Dermis microvascular lymphatic vessel endothelial cell (primary cell): ENCODE results near the gene OPALIN. TPM values are rescaled to one million over a fixed set of nuclear protein-coding genes. Genes with fewer than 3 reads are reported as not detected.
"Not testable (repeated sequence)": the region's sequence is repeated elsewhere in the genome, so short reads cannot be mapped to it uniquely, and the experiment has no call there.

ENCODE experiments used
- DNase-seq, 2 donors: peaks; one replicate each; pipeline versions ENCODE4 v3.0.0 to v3.0.0-alpha.2; 2010; ENCODE audit warnings: low read depth in 2 of 2
- total RNA-seq: library from RNA; depleted of rRNA; stranded (reverse); fragments of >200 nt; gene quantifications from 2 replicates; pipeline ENCODE4 v1.2.1, GENCODE V29; 2014

OPALIN gene
- total RNA-seq, 1 donor from 2014 or later = not detected

DNA sequence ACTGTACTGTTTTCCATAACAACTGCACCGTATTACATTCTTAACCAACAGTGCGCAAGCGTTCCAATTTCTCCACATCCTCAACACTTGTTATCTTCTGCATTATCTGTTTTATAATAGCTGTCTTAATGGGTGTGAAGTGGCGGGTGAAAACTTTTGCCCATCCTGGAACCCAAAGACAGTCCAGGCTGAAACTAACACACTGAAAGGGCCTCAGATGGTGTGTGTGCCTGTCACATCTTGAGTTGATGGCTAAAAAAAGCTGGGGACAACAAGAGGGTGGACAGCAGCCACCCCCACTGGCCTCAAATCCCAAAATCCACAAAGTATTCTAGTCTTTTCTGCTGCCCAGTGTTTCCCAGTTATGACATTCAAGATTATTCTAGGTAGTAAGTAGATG is 19.4 kb downstream of the OPALIN start:
- DNase-seq = no peak

DNA sequence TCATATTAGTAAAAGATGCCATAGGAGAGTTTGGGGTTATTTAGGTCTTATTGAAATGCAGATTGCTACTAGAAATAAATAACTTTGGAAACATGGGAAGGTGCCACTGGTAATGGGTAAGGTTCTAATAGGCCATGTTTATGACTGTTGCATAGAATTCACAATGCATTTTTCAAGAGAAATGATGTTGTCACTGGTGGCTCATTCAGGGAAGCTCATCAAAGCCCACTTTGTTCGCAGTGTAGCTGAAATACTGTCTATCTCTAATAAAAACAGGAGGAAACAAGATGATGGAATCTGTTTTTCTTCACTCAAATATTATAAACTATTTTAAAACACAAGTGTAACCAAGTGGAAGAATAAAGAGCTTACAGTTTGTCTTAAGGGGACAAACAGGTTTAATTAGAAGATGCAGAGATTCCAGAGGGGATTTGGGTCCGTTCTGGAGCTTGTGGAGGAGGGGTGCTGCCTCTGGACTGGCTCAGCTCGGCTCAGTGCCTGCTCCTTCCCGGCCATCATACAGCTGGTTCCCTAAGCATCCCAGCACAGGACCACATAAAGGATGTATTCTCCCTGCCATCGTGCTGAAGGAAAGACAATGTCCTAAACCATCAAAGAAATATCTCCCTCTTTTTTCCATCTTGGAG is 20.4 kb downstream of the OPALIN start:
- DNase-seq = no peak

DNA sequence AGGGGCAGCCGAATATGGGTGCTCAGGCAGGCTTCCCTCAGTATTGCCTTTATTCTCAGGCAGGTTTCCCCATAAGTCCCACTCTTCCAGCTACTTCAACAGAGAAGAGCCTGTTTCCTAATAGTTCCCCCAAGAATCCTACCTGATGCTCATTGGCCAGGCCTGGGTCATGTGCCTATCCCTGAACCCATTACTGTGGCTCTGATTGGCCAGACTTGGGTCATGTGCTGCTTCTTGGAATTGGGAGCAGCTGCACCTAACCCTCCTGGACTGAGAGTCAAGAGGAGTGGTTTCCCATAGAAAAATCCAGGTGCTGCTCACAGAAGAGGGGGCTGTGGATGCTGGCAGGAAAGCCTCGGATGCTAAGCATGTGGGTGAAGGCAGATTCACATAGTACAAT is 21.7 kb downstream of the OPALIN start:
- no peak for DNase-seq

DNA sequence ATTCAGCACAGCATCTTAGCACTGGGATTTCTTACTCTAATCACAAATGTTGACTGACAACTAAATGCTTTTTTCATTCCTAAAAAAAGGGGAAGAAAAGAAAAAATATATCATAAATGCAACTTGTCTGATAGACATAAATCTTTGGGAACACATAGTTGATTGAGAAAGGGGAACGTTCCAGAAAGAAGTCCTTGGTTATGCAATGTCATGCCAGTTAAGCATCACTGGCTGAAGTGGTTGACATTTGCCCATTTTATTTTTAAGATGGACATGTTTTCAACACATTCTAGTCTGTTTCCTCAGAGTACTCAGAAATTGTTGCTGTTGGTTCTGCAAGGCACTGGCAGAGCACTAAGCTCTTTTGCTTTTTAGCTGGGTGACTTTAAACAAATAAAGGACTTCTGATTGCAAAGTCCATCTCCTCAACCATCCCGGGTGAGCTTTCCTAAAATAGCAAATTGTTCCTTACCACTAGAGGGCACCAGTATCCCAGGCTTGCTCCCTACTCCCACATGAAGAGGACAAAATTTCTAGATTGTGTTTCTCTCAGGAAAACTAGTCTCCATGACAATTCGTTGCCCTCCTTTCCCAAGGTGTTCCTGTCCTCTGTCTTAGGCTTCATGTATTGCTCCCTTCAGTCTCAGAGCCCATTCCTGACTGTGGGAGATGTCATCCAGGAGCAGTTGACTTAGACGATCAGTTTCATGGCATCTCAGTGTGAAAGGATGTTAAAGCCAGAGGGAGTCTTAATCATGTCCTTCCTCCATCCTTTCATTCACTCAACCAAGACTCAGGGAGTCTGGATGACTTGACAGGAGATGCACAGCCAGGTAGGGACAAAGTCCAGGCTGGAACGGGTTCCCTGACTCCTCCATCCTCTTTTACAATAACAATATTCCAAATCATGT is 23.9 kb downstream of the OPALIN start:
- DNase-seq = peak; percentile 5 to 40

DNA sequence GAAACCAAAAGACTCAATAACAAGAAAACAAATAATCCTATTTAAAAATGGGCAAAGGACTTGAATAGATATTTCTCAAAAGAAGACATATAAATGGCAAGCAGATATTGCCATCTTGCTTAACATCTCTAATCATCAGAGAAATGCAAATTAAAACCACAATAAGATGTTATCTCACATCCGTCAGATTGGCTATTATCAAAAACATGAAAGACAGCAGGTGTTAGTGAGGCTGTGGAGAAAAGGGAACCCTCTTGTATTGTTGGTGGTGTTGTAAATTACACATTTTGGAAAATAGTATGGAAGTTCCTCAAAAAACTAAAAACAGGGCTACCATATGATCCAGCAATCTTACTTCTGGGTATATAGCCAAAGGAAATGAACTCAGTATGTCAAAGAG is 25.7 kb downstream of the OPALIN start:
- DNase-seq = no peak

DNA sequence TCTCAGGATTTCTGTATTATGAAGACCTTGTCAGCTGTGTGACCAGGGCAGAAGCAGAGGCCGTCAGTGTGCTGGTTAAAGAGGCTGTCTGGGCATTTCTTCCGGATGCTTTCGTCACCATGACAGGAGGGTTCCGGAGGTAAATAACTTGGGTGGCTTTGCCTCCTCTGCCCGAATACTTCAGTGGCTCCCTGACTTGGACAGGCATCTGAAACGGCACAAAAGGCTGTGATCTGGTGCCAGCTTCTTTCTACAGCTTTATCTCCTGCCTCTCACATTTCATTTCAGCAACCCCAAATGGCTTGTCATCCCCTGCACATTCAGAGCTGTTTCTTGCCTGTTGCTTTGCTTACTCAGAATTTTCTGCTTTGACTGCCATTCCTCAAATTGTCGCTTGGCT is 31.3 kb downstream of the OPALIN start:
- DNase-seq = no peak

DNA sequence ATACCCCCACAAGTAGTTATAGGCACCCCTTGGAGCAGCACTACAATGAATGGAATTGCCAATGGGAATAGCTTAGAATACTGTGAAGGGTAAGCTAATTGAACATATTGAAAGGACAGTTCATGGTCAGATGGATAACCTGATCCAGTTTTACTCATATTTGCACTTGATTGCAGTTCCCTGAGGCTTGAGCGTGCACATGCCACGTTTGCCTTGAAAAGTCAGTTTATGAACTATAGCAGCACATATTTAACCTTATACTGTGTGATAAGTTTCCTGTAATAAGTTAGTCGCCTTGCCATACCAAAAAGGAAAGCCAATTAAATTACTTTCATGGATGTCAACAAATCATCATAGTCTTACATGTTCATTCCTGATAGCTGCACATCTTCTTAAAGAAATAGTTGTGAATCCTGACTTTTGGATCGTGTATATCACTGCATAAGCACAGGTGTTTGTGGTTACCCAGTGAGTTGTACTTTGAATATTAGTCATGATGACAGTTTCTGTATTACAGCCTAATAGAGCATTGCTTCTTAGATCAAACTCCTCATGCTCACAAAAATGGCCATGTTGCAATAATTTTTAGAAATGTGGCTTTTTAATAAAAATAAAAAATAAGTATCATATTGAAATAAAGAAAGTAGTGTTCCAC is 33.0 kb downstream of the OPALIN start:
- no peak for DNase-seq

DNA sequence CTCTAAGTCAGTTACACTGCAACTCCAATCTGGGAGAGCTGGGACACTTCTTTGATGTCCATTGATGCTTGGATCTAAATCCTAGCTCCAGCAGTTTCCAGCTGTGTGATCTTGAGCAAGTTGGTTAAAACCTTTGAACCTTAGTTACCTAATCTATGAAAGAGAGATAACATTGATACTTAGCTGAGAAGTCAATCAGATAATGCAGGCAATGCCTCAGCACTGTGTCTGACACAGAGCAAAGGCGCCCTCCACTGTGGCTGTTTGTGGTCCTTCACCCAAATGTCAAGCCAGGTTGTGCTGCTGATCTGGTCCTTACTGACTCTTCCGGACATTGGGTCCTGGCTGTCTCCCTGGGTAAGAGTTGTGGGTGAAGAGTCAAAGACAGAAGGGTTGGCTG is 34.4 kb downstream of the OPALIN start:
- DNase-seq = no peak

DNA sequence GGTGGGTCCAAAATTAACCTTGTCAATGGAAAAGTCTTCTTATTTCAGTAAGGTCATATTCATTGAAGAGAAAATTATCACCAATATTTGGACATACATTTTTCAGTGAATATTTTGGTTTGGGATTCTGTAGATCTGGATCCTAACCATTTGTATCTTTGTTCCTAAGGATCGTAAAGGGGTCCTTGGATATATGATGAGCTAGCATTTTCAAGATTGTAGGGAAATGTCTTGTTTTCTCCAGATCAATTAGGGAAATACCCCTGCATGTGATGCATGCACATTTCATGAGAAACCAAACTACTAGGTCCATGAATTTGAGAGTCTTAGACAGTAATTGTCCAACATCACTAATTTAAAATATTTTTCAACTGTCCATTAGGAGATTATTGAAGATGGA is 36.5 kb downstream of the OPALIN start:
- DNase-seq = no peak

DNA sequence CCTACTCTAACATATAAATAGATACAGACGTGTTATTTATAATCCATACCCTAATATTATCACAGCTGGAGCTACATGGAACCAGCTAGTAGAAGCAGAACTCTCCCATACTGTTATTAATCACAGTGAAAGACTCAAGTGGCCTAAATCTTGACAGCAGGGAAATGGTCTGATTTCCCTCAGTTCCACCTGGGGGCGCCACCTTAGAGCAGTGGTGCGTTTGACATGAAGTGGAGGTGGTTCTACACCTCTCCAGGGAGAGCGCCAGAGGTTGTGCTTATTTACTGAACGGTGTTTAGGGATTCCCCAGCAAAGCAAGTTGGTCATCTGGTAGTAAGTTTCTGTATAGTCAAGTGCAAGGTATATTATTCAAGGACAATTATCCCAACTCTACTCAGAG is 37.0 kb downstream of the OPALIN start:
- DNase-seq = no peak

DNA sequence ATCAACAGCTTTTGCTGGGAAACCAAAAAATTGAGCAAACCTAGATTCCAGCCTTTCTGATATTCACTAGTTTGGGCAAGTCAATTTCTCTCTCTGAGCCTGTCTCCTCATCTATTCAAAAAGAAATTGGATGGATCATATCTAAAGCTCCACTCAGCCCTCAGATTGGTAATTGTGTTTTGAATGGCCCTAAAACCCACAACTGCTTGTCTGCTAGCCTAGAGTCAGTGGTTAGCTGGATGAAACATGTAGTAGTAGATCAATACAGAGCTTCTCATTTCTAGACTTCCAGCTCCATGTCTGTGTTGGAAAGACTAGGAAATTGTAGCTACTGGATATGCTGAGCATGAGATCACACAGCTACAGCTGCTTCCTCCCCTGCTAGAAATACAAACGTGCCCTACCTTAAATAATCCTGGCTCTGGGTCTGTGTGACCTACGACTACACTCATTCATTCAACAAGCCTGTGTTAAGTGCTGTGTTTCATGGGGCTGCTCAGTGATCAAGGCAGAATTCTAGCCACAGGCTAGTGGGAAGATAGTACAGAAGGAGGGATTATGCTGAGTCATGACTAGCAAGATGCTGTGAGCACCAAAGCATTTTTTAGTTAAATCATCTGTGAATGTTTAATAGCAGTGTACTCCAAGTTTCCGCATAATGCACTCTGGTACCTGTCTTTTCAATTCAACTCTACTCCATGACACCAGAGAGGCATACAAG is 38.9 kb downstream of the OPALIN start:
- DNase-seq = peak in 1 of 2 donors; percentile 6

DNA sequence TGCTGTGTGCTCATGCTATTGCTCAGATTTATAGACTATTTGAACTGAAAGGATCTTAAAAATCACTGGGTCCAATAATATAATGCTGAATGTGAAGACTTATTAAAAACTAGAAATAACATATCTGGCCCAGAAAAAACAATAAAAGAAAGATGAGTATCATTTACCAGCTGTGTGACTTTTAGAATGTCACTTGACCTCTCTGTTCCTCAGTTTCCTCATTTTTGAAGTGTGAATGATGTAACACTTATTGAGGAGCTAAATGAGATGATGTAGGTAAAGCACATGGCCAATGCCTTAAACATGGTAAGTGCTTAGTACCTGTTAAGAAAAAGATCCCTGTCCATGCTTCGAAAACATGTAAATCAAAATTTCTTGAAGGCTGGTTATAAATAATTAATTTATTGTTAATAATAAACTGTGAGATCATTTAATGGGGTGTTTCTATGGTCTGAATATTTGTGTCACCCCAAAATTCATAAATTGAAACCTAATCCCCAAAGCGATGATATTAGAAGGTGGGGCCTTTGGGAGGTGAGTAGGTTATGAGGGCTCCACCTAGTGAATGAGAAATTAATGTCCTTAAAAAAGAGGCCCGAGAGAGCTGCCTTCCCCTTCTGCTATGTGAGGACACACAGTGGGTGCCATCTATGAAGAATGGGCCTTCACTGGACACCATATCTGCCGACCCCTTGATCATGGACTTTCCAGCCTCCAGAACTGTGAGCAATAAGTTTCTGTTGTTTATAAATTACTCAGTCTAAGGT is 41.6 kb downstream of the OPALIN start:
- DNase-seq = no peak

DNA sequence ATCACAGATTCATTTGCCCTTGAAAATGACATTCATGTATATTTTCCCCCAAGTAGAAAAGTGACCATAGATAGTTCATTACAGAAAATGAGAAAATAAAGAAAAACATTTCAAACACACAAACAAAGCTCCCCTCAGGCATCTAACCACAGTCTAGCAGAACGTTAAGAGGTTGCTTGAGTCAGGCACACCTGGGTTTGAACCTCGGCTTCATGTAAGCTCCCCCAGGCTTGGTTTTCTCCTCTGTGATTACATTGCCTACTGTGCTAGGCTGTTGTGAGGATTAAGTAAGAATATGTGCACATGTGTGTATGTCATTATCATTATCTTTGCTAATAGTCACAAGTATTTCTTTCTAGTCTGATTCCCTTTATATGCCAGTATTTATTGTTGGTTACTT is 45.5 kb downstream of the OPALIN start:
- no peak for DNase-seq

DNA sequence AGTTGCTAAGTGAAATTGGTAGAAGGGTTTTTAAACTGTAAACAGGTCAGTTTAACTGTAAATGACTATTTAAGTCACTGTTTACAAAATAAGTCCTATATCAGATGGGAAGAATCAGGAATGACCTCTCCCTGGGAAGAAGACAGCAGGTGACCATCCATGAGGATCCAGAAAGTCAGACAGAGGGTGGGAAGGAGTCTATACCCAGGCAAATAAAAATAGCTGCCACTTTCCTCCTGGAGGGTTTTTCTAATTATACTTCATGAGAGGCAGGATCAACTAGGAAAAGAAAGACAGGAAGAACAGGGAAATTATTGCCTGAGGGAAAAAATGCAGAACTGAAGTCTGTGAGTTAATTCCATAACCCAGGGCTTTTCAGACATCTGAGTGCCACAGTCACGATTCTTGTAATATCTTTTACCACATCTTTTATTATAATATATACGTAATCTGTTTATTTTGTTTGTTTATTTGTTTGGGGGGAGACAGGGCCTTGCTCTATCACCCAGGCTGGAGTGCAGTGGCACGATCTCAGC is 47.6 kb downstream of the OPALIN start:
- DNase-seq = no peak

DNA sequence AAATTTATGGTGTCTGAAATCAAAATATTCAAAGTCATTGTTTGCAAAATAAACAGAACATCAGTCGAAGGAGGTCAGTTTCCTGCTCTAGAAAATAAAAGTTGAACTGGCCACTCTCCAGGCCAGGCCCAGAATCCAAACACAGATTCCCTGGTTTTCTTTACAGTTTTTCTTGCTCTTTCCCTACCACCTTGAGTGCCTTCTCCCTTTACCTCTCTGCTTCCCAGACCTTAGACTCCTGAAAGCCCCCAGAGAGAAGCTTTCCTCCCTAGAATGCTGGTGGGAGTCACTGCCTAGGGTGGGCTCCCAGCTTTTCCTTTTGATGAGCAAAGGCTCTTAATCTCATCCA is 48.5 kb downstream of the OPALIN start:
- no peak for DNase-seq

DNA sequence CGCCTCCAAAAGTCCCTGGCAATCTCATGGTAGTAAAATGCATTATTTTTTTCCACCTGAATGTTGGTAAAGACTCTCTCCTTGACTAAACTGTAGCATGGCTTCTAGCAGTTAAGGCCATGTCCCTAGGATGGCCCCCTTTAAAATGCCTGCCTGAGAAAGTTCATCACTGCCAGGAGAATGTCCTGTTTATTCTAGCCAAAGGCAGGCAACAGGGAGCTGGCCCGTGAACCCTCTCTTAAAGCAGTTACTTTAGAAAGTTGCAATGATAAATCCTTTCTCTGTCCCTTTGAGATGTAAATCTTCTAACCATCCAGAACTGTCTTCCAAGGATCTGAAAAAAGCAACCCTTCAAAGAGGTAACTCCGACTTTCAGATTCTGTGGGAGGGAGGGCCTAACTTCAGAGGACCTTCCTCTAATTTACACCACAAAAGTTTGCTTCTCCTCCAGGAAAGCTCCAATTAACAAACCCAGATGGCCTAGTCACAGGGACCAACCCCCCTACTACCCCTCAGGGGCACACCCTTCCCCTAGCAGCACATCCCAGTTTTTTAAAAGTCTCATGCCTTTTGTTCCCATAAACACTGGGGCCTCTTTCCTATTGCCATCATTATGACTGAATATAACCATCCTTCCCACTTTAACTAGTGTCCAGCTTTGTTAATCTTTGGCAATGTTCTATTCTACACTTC is 49.0 kb downstream of the OPALIN start:
- DNase-seq = no peak

DNA sequence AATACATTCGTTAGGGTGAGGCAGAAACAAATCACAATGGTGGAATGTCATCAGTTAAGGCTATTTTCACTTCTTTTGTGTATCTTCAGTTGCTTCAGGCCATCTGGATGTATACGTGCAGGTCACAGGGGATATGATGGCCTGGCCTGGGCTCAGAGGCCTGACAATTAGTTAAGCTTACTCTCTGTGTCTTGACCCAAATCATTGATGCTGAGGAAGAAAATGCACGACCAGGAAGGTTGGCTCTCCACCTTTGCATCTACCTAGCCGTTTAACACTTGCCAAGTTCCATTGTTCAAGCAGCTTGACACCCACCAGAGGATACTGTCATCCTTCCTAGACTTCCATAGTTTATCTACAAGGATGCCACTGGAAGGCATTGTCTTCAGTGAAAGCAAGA is 49.9 kb downstream of the OPALIN start:
- DNase-seq = not testable (repeated sequence)

DNA sequence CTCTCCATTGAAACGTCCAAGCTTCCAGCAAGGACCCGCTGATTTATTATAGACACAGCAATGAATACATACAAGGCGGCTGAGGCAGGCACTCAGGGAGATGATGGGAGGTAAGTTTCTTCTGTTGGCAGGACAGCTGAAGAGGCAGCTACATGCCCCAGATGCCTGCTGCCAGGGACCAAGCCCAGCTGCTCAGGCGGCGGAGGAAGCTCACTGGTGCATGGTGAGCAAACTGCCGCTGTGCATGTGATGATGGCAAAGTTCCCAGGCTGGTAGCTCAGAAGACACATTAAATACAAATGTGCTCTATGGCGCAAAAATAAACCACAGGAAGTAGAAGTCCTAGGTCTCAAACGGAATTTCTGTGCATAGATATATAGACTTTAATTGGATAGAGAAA is 52.3 kb downstream of the OPALIN start:
- no peak for DNase-seq

DNA sequence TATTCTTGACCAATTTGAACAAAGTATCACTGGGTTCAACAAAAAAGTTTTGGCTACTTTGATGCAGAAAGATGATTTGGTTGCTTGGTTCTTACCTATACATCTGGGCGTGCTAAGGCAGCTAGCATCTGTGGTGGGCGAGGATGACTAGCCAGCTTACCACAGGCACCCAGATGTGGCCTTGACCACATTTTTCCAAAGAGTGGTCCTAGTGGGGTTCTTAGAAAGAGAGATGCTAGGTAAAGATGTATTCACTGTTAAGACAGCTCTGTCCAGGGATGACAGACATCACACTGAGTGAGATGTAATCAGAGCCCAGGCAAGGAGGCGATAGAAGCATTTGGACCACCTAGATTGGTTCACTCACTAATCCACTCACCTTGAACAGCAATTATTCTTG is 53.8 kb downstream of the OPALIN start:
- DNase-seq = no peak

DNA sequence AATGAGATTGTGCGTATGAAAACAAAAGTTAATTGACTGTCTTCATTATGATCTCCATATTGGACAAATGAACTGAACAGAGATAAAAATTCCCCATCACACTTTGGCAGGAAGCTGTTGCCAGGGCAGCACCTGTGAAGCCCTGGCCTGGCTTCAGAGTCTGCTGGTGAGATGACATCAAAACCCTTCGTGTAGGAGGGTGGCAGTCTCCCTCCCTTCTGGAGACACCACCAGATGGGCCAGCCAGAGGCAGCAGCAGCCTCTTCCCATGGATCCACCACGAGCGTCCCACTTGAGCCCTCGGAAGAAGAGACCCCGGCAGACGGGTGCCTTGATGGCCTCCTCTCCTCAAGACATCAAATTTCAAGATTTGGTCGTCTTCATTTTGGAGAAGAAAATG is 54.6 kb downstream of the OPALIN start, which contains the start of gene DNTT:
Gene DNTT, plus strand, starts transcription at position 205 of the 400 bp plus-strand sequence. Its CDS starts 64 bp downstream, at position 269.
- no peak for DNase-seq
